K562 (cell line): ENCODE measurements around the gene RAB32. TPM values are rescaled to one million over a fixed set of nuclear protein-coding genes. Genes with fewer than 3 reads are reported as not detected.

Experiments
- ATAC-seq: fragments of 200-7000 bp; cut with Tn5 transposase; 3 replicates; pipeline ENCODE4 v1.9.1; 2020; ENCODE audit warnings: moderate library complexity
- BruUV-seq: library from RNA; stranded (reverse); fragments of 400-500 nt; replicated peaks from 2 replicates; lab custom pipeline; 2021; lab: Mats Ljungman, UMichigan
- CTCF ChIA-PET: fragments of 300-600 bp; formaldehyde crosslinking; extraction: SDS; loops from one replicate; lab custom pipeline; 2021; ENCODE audit warnings: low intra/inter-chr PET ratio; lab: Yijun Ruan, JAX
- POLR2A ChIA-PET: fragments of 300-600, 350-650 bp; sonication (Branson Sonifier 250); formaldehyde crosslinking; extraction: SDS; loops from one replicate; lab custom pipeline; 2021; ENCODE audit warnings: antibody characterized with exemption, inconsistent platforms; lab: Yijun Ruan, JAX
- DNase-seq, 4 experiments: peaks; one replicate each; pipeline versions ENCODE4 v3.0.0 to v3.0.0-alpha.2; 2011 to 2018; ENCODE audit warnings: low spot score in 3 of 4, mixed read lengths in 3 of 4; ENCODE audit errors: extremely low read depth in 1 of 4
- FAIRE-seq: peaks from 2 replicates; lab custom pipeline; 2011; peaks lifted over from hg19 to GRCh38; lab: Jason Lieb, UNC
- H2AFZ ChIP-seq: 2 replicates; pipeline ENCODE4 v1.6.0; 2011; ENCODE audit warnings: low read depth, low read length, control low read depth, inconsistent platforms
- H3K27ac ChIP-seq: fragments of 200-600 bp; 3 replicates; pipeline ENCODE4 v1.8.0; 2011; ENCODE audit warnings: low read depth, mild to moderate bottlenecking, control low read depth, inconsistent platforms, low read length, moderate library complexity, mixed read lengths; ENCODE audit errors: extremely low read depth
- H3K27me3 ChIP-seq, 2 experiments: fragments of 300-600 bp in 1 of 2; 2 replicates in 1 of 2; 3 replicates in 1 of 2; pipeline versions ENCODE4 v1.6.0 to v1.8.0; 2011; ENCODE audit warnings: inconsistent platforms in 2 of 2, low read length in 2 of 2, mild to moderate bottlenecking in 1 of 2, mixed read lengths in 1 of 2, moderate library complexity in 1 of 2; ENCODE audit not compliant: control insufficient read depth in 2 of 2, insufficient read depth in 2 of 2
- H3K36me3 ChIP-seq: fragments of 300-600 bp; 3 replicates; pipeline ENCODE4 v1.8.0; 2011; ENCODE audit warnings: mild to moderate bottlenecking, low read length, inconsistent platforms; ENCODE audit not compliant: control insufficient read depth, insufficient read depth
- H3K4me1 ChIP-seq, 2 experiments: fragments of 200-600 bp in 1 of 2; replicated peaks in 1 of 2; 2 replicates in 1 of 2; 3 replicates in 1 of 2; pipeline versions ENCODE4 v1.5.1 to v1.8.0; 2011; ENCODE audit warnings: inconsistent platforms in 2 of 2, low read length in 2 of 2, mild to moderate bottlenecking in 1 of 2, mixed read lengths in 1 of 2, moderate library complexity in 1 of 2; ENCODE audit not compliant: control insufficient read depth in 2 of 2, insufficient read depth in 2 of 2
- H3K4me2 ChIP-seq: 2 replicates; pipeline ENCODE4 v1.6.1; 2011; ENCODE audit warnings: low read length, control low read depth, inconsistent platforms, mixed read lengths; ENCODE audit not compliant: insufficient read depth
- H3K4me3 ChIP-seq: fragments of 200-600 bp; sonication (generic), shearing (Covaris generic); 2 replicates; pipeline ENCODE4 v1.5.1; 2016; ENCODE audit warnings: control low read depth, inconsistent platforms
- H3K79me2 ChIP-seq: fragments of 200-600 bp; 3 replicates; pipeline ENCODE4 v1.8.0; 2011; ENCODE audit warnings: low read length, inconsistent platforms; ENCODE audit not compliant: control insufficient read depth, insufficient read depth
- H3K9ac ChIP-seq, 2 experiments: 2 replicates each; pipeline versions ENCODE4 v1.6.0 to v1.6.1; 2011; ENCODE audit warnings: low read depth in 2 of 2, low read length in 2 of 2, control low read depth in 1 of 2, inconsistent platforms in 1 of 2, mild to moderate bottlenecking in 1 of 2, mixed read lengths in 1 of 2; ENCODE audit not compliant: insufficient read depth in 1 of 2
- H3K9me1 ChIP-seq: one replicate; pipeline ENCODE4 v1.6.0; 2011; ENCODE audit warnings: inconsistent platforms, mild to moderate bottlenecking, low read length, moderate library complexity; ENCODE audit not compliant: control insufficient read depth, insufficient read depth
- H3K9me3 ChIP-seq: replicated peaks from 2 replicates; pipeline ENCODE4 v1.5.1; 2011; ENCODE audit warnings: low read depth, low read length, inconsistent platforms; ENCODE audit not compliant: control insufficient read depth, insufficient read depth
- H4K20me1 ChIP-seq: replicated peaks from 2 replicates; pipeline ENCODE4 v1.6.1; 2011; ENCODE audit warnings: low read length, inconsistent platforms, mixed read lengths; ENCODE audit not compliant: control insufficient read depth, insufficient read depth
- NR2C2 ChIP-seq, 2 experiments: fragments of 200-800 bp in 1 of 2; sonication (Bioruptor generic) in 1 of 2; sonication (generic) in 1 of 2; formaldehyde crosslinking in 1 of 2; IDR thresholded peaks; 2 replicates each; pipeline versions ENCODE4 v1.6.1 to v1.8.0; 2016 to 2022; ENCODE audit warnings: mild to moderate bottlenecking in 1 of 2, missing compliant biosample characterization in 1 of 2, missing genetic modification characterization in 1 of 2, missing genetic modification reagents in 1 of 2
- ZNF3 ChIP-seq: fragments of 250-450 bp; sonication (Bioruptor Pico); IDR thresholded peaks from 2 replicates; pipeline ENCODE4 v1.5.0; 2021; ENCODE audit warnings: mild to moderate bottlenecking, moderate library complexity
- WGBS: fragments of 100-300 bp; shearing (Covaris generic); methylation state at CpG from one replicate; pipeline ENCODE4 v1.1.6; 2016; ENCODE audit warnings: low coverage, mixed read lengths; ENCODE audit not compliant: insufficient coverage; ENCODE audit errors: missing lambda C conversion rate; 5-methylcytosine and 5-hydroxymethylcytosine counted together
- in situ Hi-C: fragments of 300-500 bp; cut with MboI; formaldehyde crosslinking; loops from 4 replicates; pipeline ENCODE4 v1.15.0; 2018; ENCODE audit warnings: inconsistent platforms, mixed read lengths
- intact Hi-C: fragments of 100-400 bp; cut with micrococcal nuclease; formaldehyde crosslinking; loops from 2 replicates; pipeline ENCODE4 v1.14.2; 2022
- polyA plus RNA-seq, 8 experiments: library from polyadenylated mRNA; depleted of rRNA in 4 of 8; stranded (reverse) in 5 of 8; unstranded in 3 of 8; fragments of >200 nt; fragmentation: Nextera tagmentation in 2 of 8; fragmentation: Illumina TruSeq in 1 of 8; extraction: Ambion mirVana in 2 of 8; extraction: Trizol in 1 of 8; gene quantifications; 2 replicates each; pipeline versions ENCODE4 v1.2.1 to v1.2.3, GENCODE V29; 2011 to 2014; ENCODE audit warnings: inconsistent platforms in 1 of 8, missing spikeins in 1 of 8
- total RNA-seq, 7 experiments: library from RNA; depleted of rRNA in 6 of 7; stranded (reverse); fragments of >200 nt in 6 of 7; fragmentation: Illumina TruSeq in 2 of 7; extraction: Trizol in 2 of 7; gene quantifications; 2 replicates each; pipeline versions ENCODE4 v1.2.1 to v1.2.3, GENCODE V29; 2011 to 2021; ENCODE audit warnings: low replicate concordance in 1 of 7
- TF ChIP-seq, protein P1 (sequence below): sonication (generic); formaldehyde crosslinking; IDR thresholded peaks from 2 replicates; pipeline ENCODE4 v1.8.0; 2022; ENCODE audit warnings: mild to moderate bottlenecking, low read depth, missing genetic modification reagents
- TF ChIP-seq, protein P2 (sequence below): fragments of 450-650 bp; IDR thresholded peaks from 2 replicates; pipeline ENCODE4 v1.6.1; 2016; ENCODE audit warnings: mild to moderate bottlenecking, moderate library complexity
- TF ChIP-seq, protein P3 (sequence below), 2 experiments: fragments of 450-650 bp; IDR thresholded peaks; 2 replicates each; pipeline ENCODE4 v1.6.1; 2016

The RAB32 gene
- total and polyA plus RNA-seq, 9 of the 15 experiments (the other 6 are each of a cell fraction or from before 2014, with no cell fraction given): 2.5 to 16.6 (median 11.0) TPM

DNA sequence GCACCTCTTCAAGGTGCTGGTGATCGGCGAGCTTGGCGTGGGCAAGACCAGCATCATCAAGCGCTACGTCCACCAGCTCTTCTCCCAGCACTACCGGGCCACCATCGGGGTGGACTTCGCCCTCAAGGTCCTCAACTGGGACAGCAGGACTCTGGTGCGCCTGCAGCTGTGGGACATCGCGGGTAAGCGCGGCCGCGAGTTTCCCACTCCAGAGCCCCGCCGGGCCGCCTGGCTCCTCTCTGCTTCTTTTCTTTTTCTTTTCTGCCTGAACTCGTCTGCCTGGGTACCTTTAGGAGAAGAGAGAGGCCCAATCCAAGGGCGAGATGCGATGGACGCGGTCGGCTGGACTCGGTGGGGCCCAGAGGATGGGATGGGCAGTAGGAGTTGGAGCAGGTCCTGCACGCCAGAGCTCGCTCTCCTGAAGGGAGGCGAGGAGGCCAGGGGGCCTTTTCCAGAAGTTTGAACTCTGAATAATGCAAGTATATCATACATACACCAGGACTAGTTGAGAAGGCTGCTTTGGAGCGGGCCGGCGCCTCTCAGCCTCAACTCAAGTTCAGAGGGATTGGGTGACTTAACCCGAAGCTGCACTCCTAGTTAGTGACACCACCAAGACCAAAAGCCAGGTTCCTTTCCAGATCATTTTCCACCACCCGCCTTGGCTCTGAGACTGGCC, 445 bp downstream of the RAB32 start:
- no peak for FAIRE-seq
- intact Hi-C loops (loop anchor here (1.0 to 10.0 kb wide), 3 partner anchors 113 to 231 kb away; no protein-coding TSS in a partner anchor), in situ Hi-C loops (no loop called here)
- Histone ChIP-seq H3K27ac (0 out of 3 replicates have a peak overlapping the region, but pooled peaks have one; percentile 20), H3K9ac (peak overlapping the region; percentile 72 to 93), H3K27me3 (no peaks in the 10 kb centered on the region), H3K4me2 (peak overlapping the region; percentile 86), H2AFZ (peak overlapping the region; percentile 94), H3K4me3 (peak overlapping the region; percentile 47), H3K9me1 (no peaks in the 10 kb centered on the region), H4K20me1 (no peaks in the 10 kb centered on the region), H3K36me3 (no peaks in the 10 kb centered on the region), H3K9me3 (no peaks in the 10 kb centered on the region), H3K4me1 (peaks cover 6 to 16% of the 10 kb centered on the region in 2 experiments), H3K79me2 (no peaks in the 10 kb centered on the region)
- POLR2A ChIA-PET: interaction anchor here (0.6 kb wide), 2 partner anchors 245 to 1299 kb away, joined by 3 to 4 read pairs; no protein-coding TSS in a partner anchor
- peak in 3 of 4 experiments; percentile 9 to 23 (median 13) for DNase-seq
- ATAC-seq: peak; percentile 19
- CTCF ChIA-PET: interaction anchor here (1.0 kb wide), 1 partner anchor 156 kb away, joined by 3 read pairs; no protein-coding TSS in a partner anchor
- no TSS peak for BruUV-seq
- WGBS: 29% methylated on average over 27 of the region's 33 CpGs
- TF ChIP-seq, protein P1, sequence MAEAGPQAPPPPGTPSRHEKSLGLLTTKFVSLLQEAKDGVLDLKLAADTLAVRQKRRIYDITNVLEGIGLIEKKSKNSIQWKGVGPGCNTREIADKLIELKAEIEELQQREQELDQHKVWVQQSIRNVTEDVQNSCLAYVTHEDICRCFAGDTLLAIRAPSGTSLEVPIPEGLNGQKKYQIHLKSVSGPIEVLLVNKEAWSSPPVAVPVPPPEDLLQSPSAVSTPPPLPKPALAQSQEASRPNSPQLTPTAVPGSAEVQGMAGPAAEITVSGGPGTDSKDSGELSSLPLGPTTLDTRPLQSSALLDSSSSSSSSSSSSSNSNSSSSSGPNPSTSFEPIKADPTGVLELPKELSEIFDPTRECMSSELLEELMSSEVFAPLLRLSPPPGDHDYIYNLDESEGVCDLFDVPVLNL (CRISPR knock-in tag): 0 out of 2 replicates have a peak, but pooled peaks have one; percentile 39
- TF ChIP-seq, protein P2, sequence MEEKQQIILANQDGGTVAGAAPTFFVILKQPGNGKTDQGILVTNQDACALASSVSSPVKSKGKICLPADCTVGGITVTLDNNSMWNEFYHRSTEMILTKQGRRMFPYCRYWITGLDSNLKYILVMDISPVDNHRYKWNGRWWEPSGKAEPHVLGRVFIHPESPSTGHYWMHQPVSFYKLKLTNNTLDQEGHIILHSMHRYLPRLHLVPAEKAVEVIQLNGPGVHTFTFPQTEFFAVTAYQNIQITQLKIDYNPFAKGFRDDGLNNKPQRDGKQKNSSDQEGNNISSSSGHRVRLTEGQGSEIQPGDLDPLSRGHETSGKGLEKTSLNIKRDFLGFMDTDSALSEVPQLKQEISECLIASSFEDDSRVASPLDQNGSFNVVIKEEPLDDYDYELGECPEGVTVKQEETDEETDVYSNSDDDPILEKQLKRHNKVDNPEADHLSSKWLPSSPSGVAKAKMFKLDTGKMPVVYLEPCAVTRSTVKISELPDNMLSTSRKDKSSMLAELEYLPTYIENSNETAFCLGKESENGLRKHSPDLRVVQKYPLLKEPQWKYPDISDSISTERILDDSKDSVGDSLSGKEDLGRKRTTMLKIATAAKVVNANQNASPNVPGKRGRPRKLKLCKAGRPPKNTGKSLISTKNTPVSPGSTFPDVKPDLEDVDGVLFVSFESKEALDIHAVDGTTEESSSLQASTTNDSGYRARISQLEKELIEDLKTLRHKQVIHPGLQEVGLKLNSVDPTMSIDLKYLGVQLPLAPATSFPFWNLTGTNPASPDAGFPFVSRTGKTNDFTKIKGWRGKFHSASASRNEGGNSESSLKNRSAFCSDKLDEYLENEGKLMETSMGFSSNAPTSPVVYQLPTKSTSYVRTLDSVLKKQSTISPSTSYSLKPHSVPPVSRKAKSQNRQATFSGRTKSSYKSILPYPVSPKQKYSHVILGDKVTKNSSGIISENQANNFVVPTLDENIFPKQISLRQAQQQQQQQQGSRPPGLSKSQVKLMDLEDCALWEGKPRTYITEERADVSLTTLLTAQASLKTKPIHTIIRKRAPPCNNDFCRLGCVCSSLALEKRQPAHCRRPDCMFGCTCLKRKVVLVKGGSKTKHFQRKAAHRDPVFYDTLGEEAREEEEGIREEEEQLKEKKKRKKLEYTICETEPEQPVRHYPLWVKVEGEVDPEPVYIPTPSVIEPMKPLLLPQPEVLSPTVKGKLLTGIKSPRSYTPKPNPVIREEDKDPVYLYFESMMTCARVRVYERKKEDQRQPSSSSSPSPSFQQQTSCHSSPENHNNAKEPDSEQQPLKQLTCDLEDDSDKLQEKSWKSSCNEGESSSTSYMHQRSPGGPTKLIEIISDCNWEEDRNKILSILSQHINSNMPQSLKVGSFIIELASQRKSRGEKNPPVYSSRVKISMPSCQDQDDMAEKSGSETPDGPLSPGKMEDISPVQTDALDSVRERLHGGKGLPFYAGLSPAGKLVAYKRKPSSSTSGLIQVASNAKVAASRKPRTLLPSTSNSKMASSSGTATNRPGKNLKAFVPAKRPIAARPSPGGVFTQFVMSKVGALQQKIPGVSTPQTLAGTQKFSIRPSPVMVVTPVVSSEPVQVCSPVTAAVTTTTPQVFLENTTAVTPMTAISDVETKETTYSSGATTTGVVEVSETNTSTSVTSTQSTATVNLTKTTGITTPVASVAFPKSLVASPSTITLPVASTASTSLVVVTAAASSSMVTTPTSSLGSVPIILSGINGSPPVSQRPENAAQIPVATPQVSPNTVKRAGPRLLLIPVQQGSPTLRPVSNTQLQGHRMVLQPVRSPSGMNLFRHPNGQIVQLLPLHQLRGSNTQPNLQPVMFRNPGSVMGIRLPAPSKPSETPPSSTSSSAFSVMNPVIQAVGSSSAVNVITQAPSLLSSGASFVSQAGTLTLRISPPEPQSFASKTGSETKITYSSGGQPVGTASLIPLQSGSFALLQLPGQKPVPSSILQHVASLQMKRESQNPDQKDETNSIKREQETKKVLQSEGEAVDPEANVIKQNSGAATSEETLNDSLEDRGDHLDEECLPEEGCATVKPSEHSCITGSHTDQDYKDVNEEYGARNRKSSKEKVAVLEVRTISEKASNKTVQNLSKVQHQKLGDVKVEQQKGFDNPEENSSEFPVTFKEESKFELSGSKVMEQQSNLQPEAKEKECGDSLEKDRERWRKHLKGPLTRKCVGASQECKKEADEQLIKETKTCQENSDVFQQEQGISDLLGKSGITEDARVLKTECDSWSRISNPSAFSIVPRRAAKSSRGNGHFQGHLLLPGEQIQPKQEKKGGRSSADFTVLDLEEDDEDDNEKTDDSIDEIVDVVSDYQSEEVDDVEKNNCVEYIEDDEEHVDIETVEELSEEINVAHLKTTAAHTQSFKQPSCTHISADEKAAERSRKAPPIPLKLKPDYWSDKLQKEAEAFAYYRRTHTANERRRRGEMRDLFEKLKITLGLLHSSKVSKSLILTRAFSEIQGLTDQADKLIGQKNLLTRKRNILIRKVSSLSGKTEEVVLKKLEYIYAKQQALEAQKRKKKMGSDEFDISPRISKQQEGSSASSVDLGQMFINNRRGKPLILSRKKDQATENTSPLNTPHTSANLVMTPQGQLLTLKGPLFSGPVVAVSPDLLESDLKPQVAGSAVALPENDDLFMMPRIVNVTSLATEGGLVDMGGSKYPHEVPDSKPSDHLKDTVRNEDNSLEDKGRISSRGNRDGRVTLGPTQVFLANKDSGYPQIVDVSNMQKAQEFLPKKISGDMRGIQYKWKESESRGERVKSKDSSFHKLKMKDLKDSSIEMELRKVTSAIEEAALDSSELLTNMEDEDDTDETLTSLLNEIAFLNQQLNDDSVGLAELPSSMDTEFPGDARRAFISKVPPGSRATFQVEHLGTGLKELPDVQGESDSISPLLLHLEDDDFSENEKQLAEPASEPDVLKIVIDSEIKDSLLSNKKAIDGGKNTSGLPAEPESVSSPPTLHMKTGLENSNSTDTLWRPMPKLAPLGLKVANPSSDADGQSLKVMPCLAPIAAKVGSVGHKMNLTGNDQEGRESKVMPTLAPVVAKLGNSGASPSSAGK: peak; percentile 79
- TF ChIP-seq NR2C2 (CRISPR knock-in tag; IDR thresholded peaks at IDR 0.05) (0 out of 2 replicates have a peak, but pooled peaks have one; percentile 22), NR2C2 (tag; IDR thresholded peaks at IDR 0.05) (no peak), ZNF3 (CRISPR knock-in tag) (no peak)
- TF ChIP-seq, protein P3, sequence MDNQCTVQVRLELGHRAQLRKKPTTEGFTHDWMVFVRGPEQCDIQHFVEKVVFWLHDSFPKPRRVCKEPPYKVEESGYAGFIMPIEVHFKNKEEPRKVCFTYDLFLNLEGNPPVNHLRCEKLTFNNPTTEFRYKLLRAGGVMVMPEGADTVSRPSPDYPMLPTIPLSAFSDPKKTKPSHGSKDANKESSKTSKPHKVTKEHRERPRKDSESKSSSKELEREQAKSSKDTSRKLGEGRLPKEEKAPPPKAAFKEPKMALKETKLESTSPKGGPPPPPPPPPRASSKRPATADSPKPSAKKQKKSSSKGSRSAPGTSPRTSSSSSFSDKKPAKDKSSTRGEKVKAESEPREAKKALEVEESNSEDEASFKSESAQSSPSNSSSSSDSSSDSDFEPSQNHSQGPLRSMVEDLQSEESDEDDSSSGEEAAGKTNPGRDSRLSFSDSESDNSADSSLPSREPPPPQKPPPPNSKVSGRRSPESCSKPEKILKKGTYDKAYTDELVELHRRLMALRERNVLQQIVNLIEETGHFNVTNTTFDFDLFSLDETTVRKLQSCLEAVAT (IDR thresholded peaks at IDR 0.05): peak in 1 of 2 experiments; percentile 26; a peak in 1 of 4 replicates
